Measurements from ENCODE around the gene OLFM3.

Gene OLFM3

GRCh38 chr1:101846820-101847219, 149.9 kb downstream of the OLFM3 start:
- DNase-seq, result no peak

- DNase-seq, result no peak
Observed at GRCh38 chr1:101843160-101843559, 153.6 kb downstream of the OLFM3 start.

GRCh38 chr1:101841824-101842223, 154.9 kb downstream of the OLFM3 start:
- no peak for DNase-seq

GRCh38 chr1:101835988-101836387, 160.7 kb downstream of the OLFM3 start:
- no peak for DNase-seq

- no peak for DNase-seq
Observed at GRCh38 chr1:101833312-101833711, 163.4 kb downstream of the OLFM3 start.

- DNase-seq, result no peak
Observed at GRCh38 chr1:101826416-101826815, 170.3 kb downstream of the OLFM3 start.

GRCh38 chr1:101820071-101820470, 176.7 kb downstream of the OLFM3 start:
- no peak for DNase-seq

- DNase-seq, result no peak
Observed at GRCh38 chr1:101816262-101816661, 180.5 kb downstream of the OLFM3 start.

- no peak for DNase-seq
Observed at GRCh38 chr1:101798417-101798816, 198.3 kb downstream of the OLFM3 start.

GRCh38 chr1:101797722-101798121, 199.0 kb downstream of the OLFM3 start:
- no peak for DNase-seq

- no peak for DNase-seq
Observed at GRCh38 chr1:101781201-101781831, 215.4 kb downstream of the OLFM3 start.

- no peak for DNase-seq
Observed at GRCh38 chr1:101769520-101769919, 227.2 kb downstream of the OLFM3 start.

GRCh38 chr1:101757985-101758384, 238.7 kb downstream of the OLFM3 start:
- no peak for DNase-seq

- DNase-seq, result no peak
Observed at GRCh38 chr1:101756411-101756810, 240.3 kb downstream of the OLFM3 start.

All from CD4-positive, alpha-beta T cell treated with Interleukin-1 beta for 1 hour (primary cell).